Fibroblast of skin of right quadriceps (primary cell): Measurements from ENCODE around the gene PDK2.

Source experiments
- DNase-seq: peaks from one replicate; pipeline ENCODE4 v3.0.0-alpha.2; 2013

The PDK2 gene

DNA sequence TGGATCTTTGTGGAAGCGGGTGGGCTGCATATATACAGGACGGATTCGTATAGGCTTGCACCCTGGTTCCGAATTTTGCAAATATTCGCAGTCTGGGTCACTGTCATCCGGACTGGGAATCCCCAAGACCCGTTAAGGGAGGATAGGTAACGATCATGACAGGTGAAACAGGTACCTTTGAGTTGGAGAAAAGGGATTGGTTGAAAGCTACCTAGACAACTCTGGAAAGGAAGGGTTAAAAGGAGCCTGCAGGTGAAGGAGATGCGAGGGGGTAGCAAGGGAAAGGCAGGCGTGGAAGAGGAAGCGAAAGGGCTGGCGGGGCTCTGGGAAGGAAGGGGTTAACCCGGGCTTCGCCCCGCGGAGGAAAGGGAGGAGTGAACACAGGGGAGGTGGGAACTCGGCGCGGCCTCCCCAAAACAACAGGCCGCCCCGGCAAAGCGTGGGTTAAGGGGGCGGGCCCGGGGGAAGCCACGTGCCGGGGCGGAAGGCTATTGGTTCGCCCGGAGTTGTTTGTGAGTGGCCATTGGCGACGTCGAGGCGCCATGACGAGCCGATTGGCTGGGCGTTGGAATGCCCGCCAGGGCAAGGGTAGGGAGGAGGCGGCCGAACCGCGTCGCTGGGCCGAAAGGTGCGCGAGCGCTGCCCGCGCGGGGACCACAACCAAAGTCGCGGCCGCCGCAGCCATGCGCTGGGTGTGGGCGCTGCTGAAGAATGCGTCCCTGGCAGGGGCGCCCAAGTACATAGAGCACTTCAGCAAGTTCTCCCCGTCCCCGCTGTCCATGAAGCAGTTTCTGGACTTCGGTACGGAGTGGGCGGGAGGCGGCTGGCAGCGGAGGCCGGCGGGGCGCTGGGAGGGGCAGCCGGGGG is at the start of gene PDK2:
TSS of gene PDK2 (plus strand) at position 599 of the 867 bp plus-strand sequence. CDS start at position 684, 85 bp downstream.
- DNase-seq, result peak; percentile 95

DNA sequence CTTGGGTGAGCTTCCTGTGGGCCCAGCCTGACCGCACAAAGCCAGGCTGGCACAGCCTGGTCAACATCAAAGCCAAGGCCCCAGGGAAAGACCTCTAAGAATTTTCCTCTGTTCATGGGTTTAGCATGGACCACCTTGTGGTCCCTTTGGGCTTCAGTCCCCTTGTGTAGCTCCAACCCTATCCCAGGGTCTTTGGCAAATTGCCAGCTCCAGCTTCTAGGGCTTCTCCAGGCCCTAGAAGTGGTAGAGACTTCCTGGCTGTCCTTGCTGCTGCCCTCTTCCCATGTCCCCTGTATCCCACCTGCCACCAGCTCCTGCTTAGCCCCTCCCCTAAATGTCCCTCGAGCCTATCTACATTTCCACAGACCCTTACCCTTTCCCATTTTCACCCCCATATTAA is 49.0 kb upstream of the PDK2 start:
- no peak for DNase-seq

DNA sequence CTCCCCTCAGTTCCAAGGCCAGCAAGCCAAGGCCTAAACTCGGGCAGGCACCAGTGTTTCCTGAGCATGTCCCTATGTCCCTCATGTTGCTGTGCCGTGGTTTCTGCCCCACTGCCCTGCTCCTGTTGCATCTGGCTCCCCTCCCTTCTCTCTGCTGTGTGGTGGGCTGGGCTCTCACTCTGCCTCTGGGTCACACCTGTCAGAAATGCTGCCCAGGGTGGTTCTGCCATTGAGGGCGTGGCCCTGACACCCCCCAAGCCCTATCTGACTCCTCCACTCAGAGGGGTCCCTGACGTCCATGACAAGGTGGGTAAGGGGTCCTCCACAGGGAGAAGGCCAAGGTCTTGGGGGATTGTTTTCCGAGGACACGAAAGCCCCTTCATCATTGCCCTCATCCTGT is 48.5 kb upstream of the PDK2 start:
- DNase-seq, result no peak

DNA sequence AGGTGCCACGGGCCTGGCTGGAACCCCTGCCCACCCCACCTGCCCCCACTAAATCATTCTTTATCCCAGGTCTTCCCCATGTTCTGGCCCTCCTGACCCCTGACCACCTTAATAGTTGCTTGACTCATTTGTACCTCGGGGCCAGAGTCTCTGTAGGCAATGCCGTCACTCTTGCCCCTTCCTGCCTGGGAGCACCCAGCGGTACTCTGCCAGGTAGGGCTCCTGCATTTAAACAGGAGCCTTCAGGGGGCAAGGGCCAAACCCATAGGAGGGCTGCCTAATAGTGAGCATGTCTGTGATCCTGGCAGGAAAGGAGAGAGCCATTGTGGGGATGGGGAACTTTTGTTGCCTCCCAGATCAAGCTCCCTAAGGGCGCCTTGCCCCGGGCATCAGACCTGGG is 48.1 kb upstream of the PDK2 start:
- no peak for DNase-seq

DNA sequence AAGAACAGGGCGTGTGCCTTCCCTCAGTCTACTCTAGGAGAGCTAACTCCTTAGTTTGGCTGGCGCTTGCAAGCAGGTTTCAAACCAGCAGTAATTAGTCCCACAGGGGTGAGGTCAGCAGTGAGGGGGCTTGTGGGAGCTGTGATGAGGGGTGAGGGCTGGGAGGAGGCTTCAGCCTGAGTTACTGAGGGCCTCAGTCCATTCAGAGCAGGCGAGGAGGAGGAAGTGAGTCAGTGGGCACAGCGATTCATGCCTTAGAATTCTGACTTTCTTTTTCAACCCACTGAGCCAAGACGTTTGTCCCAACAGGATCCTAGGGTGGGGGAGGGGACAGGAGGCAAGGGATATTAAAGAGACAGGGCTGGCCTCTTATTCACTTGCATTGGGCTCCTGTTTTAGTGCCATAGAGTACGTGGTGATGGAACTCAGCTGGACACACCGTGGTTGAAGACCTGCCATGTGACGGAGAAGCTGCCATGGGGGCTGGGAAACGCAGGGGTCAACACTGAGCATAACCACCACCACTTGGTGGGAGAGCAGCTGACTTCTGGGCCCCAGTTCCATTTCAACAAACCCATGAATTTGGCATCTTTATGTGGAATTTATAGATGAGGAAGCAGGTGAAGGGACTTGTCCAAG is 47.5 kb upstream of the PDK2 start:
- DNase-seq, result peak; percentile 90

DNA sequence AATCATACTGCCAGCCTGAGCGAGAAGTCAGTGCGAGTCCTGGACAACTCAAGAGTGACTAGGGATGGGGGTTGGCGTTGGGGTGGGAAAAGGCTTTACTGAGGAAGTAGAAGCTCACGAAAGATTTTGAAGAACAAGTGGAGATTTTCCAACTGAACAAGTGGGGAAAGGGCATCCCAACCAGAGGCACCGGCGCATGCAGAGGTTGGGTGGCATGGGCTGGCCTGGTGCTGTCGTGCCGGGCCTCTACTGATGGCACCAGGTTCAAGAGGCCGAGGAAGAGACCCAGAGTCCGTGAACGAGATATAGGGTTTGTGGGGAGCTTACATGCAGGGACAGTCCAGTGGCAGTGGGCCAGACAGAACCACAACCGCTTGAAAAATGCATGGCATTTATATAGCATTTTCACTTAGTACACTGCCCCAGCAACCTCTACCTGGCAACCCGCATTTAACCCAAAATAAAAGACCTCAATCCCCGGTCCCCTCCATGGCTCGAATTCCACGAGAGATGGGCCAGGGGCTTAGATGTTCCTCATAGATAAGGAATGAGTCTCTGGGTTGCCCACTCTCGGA is 46.9 kb upstream of the PDK2 start:
- DNase-seq, result no peak

DNA sequence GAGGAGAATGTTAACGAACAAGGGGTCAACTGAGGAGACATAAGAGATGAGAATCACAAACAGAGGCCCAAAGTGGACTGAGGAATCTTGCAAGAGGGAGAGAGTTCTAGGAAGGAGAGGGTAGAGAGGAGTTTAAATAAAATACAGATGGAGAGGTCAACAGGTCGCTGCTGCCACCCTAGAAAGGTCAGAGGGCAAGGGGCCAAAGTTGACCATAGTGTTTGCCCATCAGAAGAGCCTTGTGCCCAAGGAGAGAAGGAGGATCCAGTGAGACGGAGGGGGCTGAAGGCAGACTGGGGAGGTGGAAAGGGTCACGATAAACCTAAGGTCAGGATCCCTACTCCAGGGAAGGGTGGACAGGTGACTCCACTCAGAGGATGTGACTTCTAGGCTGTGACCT is 46.2 kb upstream of the PDK2 start:
- no peak for DNase-seq

DNA sequence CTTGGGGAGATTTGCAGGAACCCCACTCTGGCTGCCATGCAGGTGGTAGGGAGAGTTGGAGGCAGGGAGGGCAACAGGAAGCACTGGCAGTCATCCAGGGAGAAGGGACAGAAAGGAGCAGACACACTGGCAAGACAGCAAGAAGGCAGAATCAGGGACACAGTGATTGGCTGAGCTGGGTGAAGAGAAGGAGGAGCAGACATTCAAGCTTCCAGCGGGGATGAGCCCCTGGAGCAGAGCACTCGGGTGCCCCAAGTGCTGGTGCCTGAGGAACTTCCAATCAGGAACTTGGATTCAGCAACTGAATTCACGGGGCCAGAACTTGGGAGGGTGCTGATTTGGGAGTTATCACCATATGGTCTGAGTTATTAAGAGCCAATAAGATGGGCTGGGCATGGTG is 45.5 kb upstream of the PDK2 start:
- peak; percentile 66 for DNase-seq

DNA sequence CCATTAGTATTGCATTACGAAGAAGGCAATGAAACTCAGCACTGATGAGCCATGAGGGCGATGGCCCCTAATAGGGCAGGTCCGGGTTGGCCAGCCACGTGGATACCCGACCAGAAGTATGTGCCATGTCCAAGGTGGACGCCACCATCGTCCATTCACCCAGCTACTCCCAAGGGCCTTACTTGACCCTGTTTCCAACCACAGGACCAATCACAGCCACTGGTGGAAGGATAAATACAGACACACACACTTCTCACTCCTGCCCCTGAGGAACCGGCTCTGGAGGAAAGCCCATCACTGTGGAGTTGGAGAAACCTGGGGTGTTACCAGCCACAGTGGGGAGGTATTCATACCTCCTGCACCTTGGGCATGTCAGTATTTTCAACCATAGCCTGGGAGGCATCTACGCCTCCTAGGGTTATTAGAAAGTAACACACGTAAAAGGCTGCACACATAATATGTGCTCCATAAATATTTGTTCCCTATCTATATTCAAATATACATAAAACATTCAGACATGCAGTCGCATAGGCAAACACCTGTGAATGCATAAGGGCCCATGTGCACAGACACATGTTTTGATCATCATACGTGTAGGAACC is 44.6 kb upstream of the PDK2 start:
- DNase-seq, result no peak

DNA sequence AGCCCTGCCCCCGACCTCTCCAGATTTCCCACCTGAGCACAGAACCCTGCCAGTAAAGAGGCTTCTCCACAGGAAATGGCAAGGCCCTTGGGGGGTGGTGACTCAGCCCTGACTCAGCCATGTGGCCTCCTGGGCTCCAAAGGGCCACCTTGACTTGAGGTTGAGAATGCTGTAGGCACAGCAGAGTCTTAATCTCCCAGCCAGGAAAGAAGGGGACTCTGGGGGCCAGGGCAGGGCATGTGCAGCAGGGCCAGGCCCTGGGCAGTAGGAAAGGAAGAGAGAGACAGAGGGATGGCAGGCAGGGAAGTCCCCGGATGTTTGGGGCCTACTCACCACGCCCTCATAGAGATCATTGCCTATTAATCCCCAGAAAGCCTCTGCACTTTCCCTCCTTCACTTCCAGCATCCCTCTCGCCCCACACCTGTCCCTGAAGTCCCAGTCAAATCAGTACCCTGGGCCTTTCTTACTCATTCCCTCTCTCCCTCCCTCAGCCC is 44.0 kb upstream of the PDK2 start:
- peak; percentile 90 for DNase-seq

DNA sequence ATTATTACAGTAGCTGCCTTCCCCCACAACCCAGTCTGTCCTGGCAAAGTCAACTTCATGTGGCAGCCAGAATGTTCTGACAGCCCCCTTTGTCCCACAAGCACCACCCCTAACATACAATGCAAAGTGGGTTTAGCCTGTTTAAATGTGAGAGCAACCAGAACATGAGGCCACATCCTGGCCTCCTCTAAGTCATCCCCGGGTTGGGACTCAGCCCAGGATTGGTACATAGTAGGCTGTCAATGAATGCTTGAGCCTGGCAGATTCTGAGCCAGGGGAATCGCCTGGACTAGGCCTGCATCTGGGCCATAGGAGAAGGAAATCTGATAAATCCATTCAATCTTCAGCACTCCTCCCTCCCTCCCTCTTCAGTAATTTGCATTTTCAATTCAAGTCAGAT is 43.5 kb upstream of the PDK2 start:
- no peak for DNase-seq

DNA sequence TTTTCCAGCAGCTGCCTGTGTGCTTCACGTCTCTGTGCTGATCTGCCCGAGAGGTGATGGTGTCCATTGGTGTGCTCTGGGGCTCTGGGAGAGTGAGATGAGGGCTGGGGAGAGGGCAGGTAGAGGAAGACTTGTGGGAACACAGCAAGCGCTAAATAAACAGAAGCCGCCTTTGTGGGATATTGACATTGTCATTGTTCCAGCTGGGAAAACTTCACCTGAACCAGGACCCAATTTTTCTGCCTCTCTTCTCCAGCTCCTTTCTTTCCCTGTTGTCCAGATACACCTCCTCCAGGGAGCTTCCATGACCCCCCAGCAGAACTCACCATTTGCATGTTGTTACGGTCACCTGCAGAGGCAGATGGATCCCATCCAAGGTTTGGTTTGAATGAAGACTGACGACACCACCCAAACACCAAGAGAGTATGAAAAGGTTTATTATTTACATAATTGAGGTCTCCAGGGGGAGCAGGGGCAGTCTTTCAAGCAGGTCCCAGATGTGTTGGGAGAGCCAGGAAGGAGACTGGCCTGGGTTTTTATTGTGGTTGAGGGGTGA is 42.8 kb upstream of the PDK2 start:
- no peak for DNase-seq

DNA sequence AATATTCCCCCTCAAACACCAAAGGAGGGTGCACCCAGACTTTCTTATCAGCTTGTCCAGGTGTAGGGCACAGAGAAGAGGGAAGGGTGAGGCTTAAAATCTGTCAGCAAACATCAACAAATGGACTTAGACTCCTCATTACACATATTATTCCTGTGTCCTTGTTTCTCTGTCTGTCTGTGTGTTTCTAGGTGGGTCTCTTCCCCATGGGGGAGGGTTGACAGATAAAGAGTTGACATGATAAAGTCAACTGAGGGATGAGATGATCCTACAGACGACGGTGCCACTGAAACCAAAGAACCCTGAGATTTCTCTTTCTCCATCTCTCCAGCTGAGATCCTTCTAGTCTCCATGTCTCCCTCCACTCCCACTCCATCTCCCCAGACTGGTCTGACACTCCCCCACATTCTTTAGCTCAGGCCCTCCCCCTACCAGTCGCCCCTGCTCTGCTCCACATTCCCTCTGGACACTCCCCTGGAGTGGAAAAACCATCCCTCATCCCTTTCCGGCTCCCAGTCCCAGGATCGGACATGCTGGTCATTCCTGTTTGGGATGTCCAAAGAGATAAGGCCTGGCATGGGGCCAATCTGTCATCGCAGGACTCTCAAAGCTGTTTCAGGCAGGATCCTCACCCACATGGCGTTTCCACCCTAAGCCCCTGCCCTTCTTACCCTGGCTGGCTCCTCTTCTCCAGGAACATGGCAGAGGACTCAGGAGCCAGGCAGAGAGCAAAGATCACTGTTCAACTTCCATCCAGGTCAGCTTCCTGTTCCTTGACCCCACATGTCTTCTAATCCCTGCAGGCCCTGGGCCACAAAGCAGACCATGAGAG is 42.1 kb upstream of the PDK2 start:
- no peak for DNase-seq

DNA sequence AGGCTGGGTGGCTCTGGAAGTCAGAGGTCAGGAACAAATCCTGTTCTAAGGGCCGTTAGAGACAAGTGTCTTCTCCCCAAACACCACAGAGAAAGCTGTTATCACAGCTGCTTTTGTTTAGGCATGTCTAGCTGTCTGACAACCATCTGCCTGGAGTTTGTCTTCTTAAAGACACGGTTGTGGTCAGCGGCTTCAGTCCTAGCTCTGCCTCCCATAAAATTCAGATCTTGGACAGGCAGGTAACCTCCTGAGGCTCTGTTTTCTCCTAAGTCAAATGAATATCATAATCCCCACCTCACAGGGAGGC is 41.5 kb upstream of the PDK2 start:
- DNase-seq, result no peak

DNA sequence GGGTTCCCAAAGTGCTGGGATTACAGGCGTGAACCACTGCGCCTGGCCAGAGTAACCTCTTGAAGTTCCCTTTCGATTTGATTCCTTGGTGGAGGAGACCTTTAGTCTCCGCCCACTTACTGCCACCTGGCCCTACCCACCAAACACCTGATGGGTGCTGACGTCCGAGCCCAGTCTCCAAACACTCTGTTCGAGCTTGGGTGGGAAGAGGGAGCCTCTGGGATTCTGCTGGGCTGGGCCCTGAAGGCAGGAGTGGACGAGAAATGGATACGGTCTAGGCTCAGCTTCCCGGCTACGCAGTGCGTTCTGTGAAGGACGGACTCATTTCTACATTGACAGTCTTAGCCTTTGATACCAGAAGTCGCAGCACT is 40.1 kb upstream of the PDK2 start:
- no peak for DNase-seq

DNA sequence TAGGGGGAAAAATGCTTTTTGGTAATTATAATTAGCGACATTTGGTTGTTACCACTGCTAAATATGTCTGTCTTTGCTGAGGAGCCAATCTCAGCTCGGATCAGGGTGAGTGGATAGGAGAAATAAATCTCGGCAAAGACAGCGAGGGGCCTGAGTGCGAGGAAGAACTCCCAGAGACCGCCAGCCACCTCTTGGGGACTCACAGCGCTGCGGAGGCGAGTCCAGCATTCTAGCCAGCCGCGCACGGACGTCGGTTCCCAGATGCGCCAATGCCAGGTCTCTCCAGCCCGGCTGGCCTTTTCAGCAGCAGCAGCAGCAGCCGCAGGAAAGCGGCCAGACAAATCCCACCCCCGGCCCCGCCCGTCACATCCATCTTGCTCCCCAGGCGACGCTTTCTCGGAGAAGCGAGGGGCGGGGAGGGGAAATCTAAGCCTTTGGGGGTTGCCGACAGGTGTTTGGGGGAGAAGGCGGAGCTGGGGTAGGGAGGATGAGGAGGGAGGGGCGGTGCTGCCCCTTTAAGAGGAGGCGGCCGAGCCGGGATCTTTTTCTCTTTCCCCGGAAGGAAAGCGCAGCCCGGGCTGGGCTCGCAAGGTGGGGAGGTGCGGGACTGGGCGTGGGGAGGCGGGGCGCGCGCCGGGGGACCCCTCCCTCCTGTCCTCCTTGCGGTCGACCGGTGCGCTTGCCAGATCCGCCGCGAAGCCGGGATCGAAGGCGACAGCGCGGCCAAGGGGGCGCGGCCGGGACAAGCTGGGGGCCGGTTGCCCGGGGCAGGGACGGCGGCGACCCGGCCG is 39.5 kb upstream of the PDK2 start, which contains the start of gene ITGA3:
TSS of gene ITGA3 (plus strand) at position 685 of the 791 bp plus-strand sequence. CDS start 330 bp downstream, outside the sequence.
- peak; percentile 78 for DNase-seq

DNA sequence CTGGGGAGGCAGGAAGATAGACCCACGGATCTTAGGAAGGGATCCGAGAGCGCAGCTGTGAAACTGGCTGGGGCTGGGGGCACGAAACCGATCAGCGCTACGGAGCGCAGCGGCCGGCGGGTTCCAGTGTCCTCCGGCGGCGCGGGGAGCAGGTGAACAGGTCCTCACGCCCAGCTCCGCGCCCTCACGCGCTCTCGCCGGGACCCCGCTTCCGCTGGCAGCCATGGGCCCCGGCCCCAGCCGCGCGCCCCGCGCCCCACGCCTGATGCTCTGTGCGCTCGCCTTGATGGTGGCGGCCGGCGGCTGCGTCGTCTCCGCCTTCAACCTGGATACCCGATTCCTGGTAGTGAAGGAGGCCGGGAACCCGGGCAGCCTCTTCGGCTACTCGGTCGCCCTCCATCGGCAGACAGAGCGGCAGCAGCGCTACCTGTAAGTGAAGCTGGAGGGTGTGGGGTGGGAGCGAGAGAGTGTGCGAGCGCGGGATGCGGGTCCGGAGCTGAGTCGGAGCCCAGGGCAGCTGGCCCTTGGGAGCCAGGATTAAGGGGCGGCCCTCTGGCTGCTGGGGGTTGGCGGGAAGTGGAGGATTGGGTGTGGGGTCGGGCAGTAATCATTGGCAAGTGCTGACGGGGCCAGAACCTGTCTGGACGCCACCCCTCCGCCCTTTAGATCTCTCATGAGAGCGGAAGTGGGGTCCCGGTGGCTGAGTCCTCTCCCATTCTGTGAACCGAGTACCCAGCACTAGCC is 38.8 kb upstream of the PDK2 start:
- peak; percentile 63 for DNase-seq

DNA sequence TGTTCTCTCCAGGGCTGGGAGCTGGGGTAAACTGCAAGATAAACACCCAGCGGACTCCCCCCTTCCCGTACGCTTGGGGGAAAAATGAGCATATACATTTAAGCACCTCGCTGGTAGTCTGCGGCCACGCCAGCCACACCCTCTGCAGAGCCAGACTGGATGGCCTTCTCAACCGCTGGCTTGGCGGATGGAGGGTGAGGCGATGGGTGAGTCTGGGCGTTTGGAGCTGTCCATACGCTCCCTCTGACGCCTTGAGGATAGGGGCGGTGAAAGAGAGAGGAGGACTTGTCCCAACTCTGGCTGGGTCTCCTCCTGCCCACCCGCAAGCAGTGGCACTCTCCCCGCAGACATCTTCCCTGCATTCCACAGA is 38.2 kb upstream of the PDK2 start:
- no peak for DNase-seq

DNA sequence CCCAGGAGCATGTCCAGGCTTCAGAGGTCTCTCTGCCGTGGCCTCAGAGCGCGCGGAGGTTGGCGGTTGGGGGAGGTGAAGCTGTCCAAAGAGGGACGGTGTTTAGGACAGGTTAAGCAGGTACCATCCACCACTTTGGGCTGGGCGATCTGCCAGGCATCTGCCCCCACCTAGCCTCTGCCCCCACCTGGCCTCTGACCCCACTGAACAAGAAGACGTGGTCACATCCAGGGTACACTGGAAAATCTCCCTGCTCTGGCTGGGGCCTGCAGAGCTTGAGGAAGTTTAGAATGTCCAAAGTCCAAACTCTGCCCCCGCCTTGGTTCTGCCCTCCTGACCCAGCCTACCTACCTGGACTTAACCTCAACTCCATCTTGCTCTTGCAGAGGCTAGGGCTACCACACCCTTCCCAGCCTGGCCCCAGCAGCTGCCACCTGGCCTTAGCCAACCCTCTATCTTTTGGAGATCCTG is 37.6 kb upstream of the PDK2 start:
- DNase-seq, result no peak

DNA sequence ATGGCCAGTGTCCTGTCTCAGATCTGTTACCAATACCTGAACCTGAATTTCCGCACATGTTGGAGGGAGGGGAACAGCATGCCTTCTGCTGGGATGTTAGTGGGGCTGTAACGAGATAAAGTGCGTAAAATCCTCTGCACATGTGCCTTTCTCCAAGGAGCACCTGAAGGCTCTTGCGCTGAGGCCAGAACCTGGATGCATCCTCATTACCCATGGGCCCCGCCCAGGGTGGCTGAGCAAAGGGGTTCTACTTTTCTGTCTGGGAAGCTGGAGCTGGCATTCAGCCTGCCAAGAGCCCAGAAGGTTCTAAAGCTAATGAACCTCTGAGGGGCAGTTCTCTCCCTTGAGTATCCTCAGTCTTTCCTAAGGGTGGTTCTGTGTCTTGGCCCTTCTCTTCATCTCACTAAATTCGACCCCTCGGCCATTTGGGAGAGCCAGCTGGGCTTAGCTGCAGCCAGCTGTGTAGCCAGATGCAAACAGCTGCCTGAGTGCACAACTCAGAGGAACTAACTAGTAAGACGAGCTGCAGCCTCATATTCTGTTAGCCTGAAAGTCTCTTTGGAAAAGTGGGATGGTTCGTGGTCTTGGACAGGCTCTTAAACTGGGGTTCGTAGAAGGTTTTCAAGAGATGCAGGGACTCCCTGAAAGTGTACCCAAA is 36.7 kb upstream of the PDK2 start:
- no peak for DNase-seq
